ENCODE results near the gene ARHGEF37. TPM values are rescaled to one million over a fixed set of nuclear protein-coding genes. Genes with fewer than 3 reads are reported as not detected.
"Not testable (repeated sequence)": the region's sequence is repeated elsewhere in the genome, so short reads cannot be mapped to it uniquely, and the experiment has no call there.

Gene ARHGEF37
- total RNA-seq, 2 experiments from 2014 or later, result 1.4 TPM; not detected in 1

DNA sequence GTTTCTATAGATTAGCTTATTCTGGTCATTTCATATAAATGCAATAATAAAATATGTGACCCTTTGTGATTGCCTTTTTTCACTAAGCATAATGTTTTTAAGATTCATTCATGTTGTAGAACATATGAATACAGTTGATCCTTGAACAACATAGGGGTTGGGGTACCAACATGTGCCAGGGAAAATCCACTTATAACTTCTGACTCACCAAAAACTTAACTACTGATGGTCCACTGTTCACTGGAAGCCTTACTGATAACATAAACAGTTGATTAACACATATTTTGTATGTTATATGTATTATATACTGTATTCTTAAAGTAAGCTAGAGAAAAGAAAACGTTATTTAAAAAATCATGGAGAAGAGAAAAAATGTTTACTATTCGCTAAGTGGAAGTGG lies 12.1 kb downstream of the ARHGEF37 start:
- POLR2A ChIA-PET, result interaction anchor here (0.7 to 1.8 kb wide), 3 partner anchors 17 to 24 kb away, joined by 3 to 7 read pairs (median 3); no protein-coding TSS in a partner anchor

DNA sequence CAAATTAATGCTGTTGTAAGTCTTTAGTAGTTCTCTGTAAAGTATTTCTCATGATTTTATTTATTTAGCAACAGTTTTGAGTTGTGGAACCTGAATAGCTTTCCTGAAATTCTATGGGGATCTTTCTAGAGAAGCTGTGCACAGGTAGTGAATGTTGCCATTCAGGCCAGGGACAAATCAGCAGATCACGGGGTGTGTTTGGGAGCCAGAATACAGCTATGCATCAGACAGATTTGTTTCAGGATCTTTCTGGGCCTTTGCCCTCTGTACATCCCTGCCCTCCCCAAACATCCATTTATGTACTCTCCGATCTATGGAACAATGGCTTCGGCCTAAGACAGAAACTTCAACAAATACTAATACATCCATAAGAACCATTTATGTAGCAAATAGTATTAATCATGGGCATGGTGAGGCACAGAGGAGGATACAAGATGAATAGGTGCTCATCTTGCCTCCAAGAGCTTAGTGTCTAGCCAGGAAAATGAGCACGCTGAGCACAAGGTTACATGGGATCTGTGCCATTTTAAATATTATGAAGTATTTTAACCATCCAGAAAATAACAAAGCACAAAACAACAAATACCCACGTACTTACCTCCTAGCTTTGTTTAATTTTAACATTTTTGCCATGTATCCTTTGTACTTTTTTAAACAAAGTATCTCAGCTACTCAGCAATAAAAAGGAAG lies 13.1 kb downstream of the ARHGEF37 start:
- ChIA-PET POLR2A (interaction anchor here (0.6 to 1.8 kb wide), 3 partner anchors 11 to 59 kb away, joined by 3 to 7 read pairs (median 6); no protein-coding TSS in a partner anchor), CTCF (ENCODE audit: unreplicated experiment) (no interaction called here)
- Histone ChIP-seq H3K4me2 (ENCODE audit: low read length) (no peak overlapping the region), H3K79me2 (ENCODE audit: insufficient read depth, low read depth, low read length) (no peaks in the 10 kb centered on the region), H3K36me3 (ENCODE audit: insufficient read depth, low read length) (no peaks in the 10 kb centered on the region), H3K4me3 (ENCODE audit: low read depth, low read length, poor library complexity, severe bottlenecking) (no peak overlapping the region), H4K20me1 (ENCODE audit: insufficient read depth, low read length) (no peaks in the 10 kb centered on the region), H3K27ac (ENCODE audit: low read depth, low read length, poor library complexity, severe bottlenecking) (no peak overlapping the region), H2AFZ (ENCODE audit: low read length) (no peak overlapping the region), H3K9me3 (ENCODE audit: low read length) (no peaks in the 10 kb centered on the region), H3K4me1 (ENCODE audit: insufficient read depth, low read length, poor library complexity, severe bottlenecking) (peaks cover 27% of the 10 kb centered on the region), H3K9me2 (ENCODE audit: insufficient read depth, low read length) (no peaks in the 10 kb centered on the region)
- no TSS peak for BruUV-seq (replicated peaks)
- intact Hi-C loops (cut with micrococcal nuclease; ENCODE audit: unreplicated experiment), result no loop called here
- no peak for DNase-seq (ENCODE audit: low spot score)
- TF ChIP-seq, protein P1, sequence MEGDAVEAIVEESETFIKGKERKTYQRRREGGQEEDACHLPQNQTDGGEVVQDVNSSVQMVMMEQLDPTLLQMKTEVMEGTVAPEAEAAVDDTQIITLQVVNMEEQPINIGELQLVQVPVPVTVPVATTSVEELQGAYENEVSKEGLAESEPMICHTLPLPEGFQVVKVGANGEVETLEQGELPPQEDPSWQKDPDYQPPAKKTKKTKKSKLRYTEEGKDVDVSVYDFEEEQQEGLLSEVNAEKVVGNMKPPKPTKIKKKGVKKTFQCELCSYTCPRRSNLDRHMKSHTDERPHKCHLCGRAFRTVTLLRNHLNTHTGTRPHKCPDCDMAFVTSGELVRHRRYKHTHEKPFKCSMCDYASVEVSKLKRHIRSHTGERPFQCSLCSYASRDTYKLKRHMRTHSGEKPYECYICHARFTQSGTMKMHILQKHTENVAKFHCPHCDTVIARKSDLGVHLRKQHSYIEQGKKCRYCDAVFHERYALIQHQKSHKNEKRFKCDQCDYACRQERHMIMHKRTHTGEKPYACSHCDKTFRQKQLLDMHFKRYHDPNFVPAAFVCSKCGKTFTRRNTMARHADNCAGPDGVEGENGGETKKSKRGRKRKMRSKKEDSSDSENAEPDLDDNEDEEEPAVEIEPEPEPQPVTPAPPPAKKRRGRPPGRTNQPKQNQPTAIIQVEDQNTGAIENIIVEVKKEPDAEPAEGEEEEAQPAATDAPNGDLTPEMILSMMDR (conservative IDR thresholded peaks at IDR 0.05; ENCODE audit: low read length), result no peak
- no peak for TF ChIP-seq EZH2phosphoT487 (IDR thresholded peaks at IDR 0.05; ENCODE audit: borderline replicate concordance, low read depth, low read length)

More for the DNA sequence above, 12.1 kb downstream of the ARHGEF37 start:
- Histone ChIP-seq H3K4me2 (ENCODE audit: low read length) (no peak overlapping the region), H3K4me3 (ENCODE audit: low read depth, low read length, poor library complexity, severe bottlenecking) (no peak overlapping the region), H3K9me3 (ENCODE audit: low read length) (no peaks in the 10 kb centered on the region), H3K36me3 (ENCODE audit: insufficient read depth, low read length) (no peaks in the 10 kb centered on the region), H3K27ac (ENCODE audit: low read depth, low read length, poor library complexity, severe bottlenecking) (no peak overlapping the region), H3K9me2 (ENCODE audit: insufficient read depth, low read length) (no peaks in the 10 kb centered on the region), H3K79me2 (ENCODE audit: insufficient read depth, low read depth, low read length) (no peaks in the 10 kb centered on the region), H2AFZ (ENCODE audit: low read length) (no peak overlapping the region), H4K20me1 (ENCODE audit: insufficient read depth, low read length) (no peaks in the 10 kb centered on the region), H3K4me1 (ENCODE audit: insufficient read depth, low read length, poor library complexity, severe bottlenecking) (peaks cover 27% of the 10 kb centered on the region)
- no peak for DNase-seq (ENCODE audit: low spot score)
- TF ChIP-seq, protein P1 (conservative IDR thresholded peaks at IDR 0.05; ENCODE audit: low read length), result no peak
- TF ChIP-seq EZH2phosphoT487 (IDR thresholded peaks at IDR 0.05; ENCODE audit: borderline replicate concordance, low read depth, low read length), result no peak
- intact Hi-C loops (cut with micrococcal nuclease; ENCODE audit: unreplicated experiment), result no loop called here
- BruUV-seq (replicated peaks), result no TSS peak
- CTCF ChIA-PET (ENCODE audit: unreplicated experiment), result no interaction called here

DNA sequence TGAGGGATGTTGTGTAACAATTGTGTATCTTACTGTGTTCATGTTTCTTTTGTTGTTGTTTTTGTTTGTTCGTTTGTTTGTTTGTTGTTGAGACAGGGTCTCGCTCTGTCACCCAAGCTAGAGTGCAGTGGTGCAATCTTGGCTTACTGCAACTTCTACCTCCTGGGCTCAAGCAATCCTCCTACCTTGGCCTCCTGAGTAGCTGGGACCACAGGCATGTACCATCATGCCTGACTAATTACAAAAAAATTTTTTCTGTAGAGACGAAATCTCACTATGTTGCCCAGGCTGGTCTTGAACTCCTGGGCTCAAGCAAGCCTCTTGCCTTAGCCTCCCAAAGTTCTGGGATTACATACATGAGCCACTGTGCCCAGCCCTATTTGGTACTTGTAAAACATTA lies 13.8 kb downstream of the ARHGEF37 start:
- DNase-seq (ENCODE audit: low spot score); H3K27ac ChIP-seq (ENCODE audit: low read depth, low read length, poor library complexity, severe bottlenecking); intact Hi-C loops (cut with micrococcal nuclease; ENCODE audit: unreplicated experiment); H3K4me3 ChIP-seq (ENCODE audit: low read depth, low read length, poor library complexity, severe bottlenecking); H3K36me3 ChIP-seq (ENCODE audit: insufficient read depth, low read length); H3K9me3 ChIP-seq (ENCODE audit: low read length); H4K20me1 ChIP-seq (ENCODE audit: insufficient read depth, low read length); H3K4me2 ChIP-seq (ENCODE audit: low read length); H3K9me2 ChIP-seq (ENCODE audit: insufficient read depth, low read length); H3K79me2 ChIP-seq (ENCODE audit: insufficient read depth, low read depth, low read length); BruUV-seq (replicated peaks): not testable (repeated sequence)
- POLR2A ChIA-PET, result interaction anchor here (0.7 to 2.4 kb wide), 6 partner anchors 8 to 33 kb away, joined by 3 to 12 read pairs (median 6); no protein-coding TSS in a partner anchor
- CTCF ChIA-PET (ENCODE audit: unreplicated experiment), result interaction anchor here (1.0 kb wide), 1 partner anchor 33 kb away, joined by 3 read pairs; no protein-coding TSS in a partner anchor
- Histone ChIP-seq H2AFZ (ENCODE audit: low read length) (0 out of 2 replicates have a peak overlapping the region, but pooled peaks have one; percentile 7), H3K4me1 (ENCODE audit: insufficient read depth, low read length, poor library complexity, severe bottlenecking) (peaks cover 27% of the 10 kb centered on the region)

All from OCI-LY7 (cell line).